Endodermal cell (in vitro differentiated cells): ENCODE results near the gene COL24A1. TPM values are rescaled to one million over a fixed set of nuclear protein-coding genes. Genes with fewer than 3 reads are reported as not detected.
"Not testable (repeated sequence)": the region's sequence is repeated elsewhere in the genome, so short reads cannot be mapped to it uniquely, and the experiment has no call there.

Experiments
- DNase-seq: peaks from one replicate; pipeline ENCODE4 v3.0.0-alpha.2; 2017
- H3K27ac ChIP-seq: 2 replicates; pipeline ENCODE4 v1.5.1; 2013; ENCODE audit warnings: mild to moderate bottlenecking, low read depth, low read length, moderate library complexity
- H3K27me3 ChIP-seq: 2 replicates; pipeline ENCODE4 v1.6.1; 2013; ENCODE audit warnings: mild to moderate bottlenecking, low read length, moderate library complexity; ENCODE audit not compliant: insufficient read depth, control insufficient read depth, poor library complexity, severe bottlenecking
- H3K36me3 ChIP-seq: 2 replicates; pipeline ENCODE4 v1.7.0; 2013; ENCODE audit warnings: mild to moderate bottlenecking, low read length, moderate library complexity; ENCODE audit not compliant: control insufficient read depth, insufficient read depth
- H3K4me1 ChIP-seq: one replicate; pipeline ENCODE4 v1.7.0; 2013; ENCODE audit warnings: low read length; ENCODE audit not compliant: control insufficient read depth, insufficient read depth
- H3K4me3 ChIP-seq: 2 replicates; pipeline ENCODE4 v1.5.1; 2013; ENCODE audit warnings: mild to moderate bottlenecking, low read length, moderate library complexity
- H3K9ac ChIP-seq: 2 replicates; pipeline ENCODE4 v1.6.1; 2013; ENCODE audit warnings: mild to moderate bottlenecking, low read length, moderate library complexity; ENCODE audit not compliant: poor library complexity, severe bottlenecking; ENCODE audit errors: extremely low read depth
- H3K9me3 ChIP-seq: 2 replicates; pipeline ENCODE4 v1.6.1; 2013; ENCODE audit warnings: mild to moderate bottlenecking, low read length, moderate library complexity; ENCODE audit not compliant: control insufficient read depth
- H3K27ac Mint-ChIP-seq: 2 replicates; pipeline ENCODE4 v1.8.0; 2020; ENCODE audit warnings: mixed read lengths
- H3K27me3 Mint-ChIP-seq: 2 replicates; pipeline ENCODE4 v1.8.0; 2021; ENCODE audit warnings: mild to moderate bottlenecking, mixed read lengths; ENCODE audit not compliant: insufficient read depth
- H3K36me3 Mint-ChIP-seq: 2 replicates; pipeline ENCODE4 v1.8.0; 2020; ENCODE audit warnings: low read depth, mixed read lengths
- H3K4me1 Mint-ChIP-seq: 2 replicates; pipeline ENCODE4 v1.8.0; 2020; ENCODE audit warnings: mixed read lengths
- H3K4me3 Mint-ChIP-seq: 2 replicates; pipeline ENCODE4 v1.8.0; 2020; ENCODE audit warnings: mild to moderate bottlenecking, moderate library complexity, mixed read lengths
- H3K9me3 Mint-ChIP-seq: 2 replicates; pipeline ENCODE4 v1.8.0; 2020; ENCODE audit warnings: mild to moderate bottlenecking, mixed read lengths
- CTCF ChIP-seq: fragments of 200-600 bp; sonication (generic); conservative IDR thresholded peaks from 2 replicates; pipeline ENCODE4 v1.5.0; 2021; ENCODE audit warnings: antibody characterized with exemption, mild to moderate bottlenecking
- WGBS, 2 experiments: methylation state at CpG; one replicate each; pipeline versions ENCODE4 v1.1.5 to v1.1.7; 2013; ENCODE audit warnings: missing lambda C conversion rate in 2 of 2, mixed read lengths in 1 of 2; ENCODE audit not compliant: insufficient coverage in 1 of 2, insufficient read length in 1 of 2; 5-methylcytosine and 5-hydroxymethylcytosine counted together
- total RNA-seq, 2 donors: library from RNA; stranded (reverse); fragmentation: NEBNext Ultra II Directional in 1 of 2; extraction: Animal tissue kit (Norgen Biotek cat#: 25700) in 1 of 2; gene quantifications; 2 replicates in 1 of 2; 3 replicates in 1 of 2; pipeline ENCODE4 v1.2.1, GENCODE V29; 2021

Gene COL24A1
- total RNA-seq, 2 donors from 2014 or later: 0.84 to 0.95 TPM

GRCh38 chr1:85838238-85838637, 318.3 kb downstream of the COL24A1 start:
- H3K27me3 Mint-ChIP-seq: no peaks in the 10 kb centered on the region
- Histone ChIP-seq H3K4me1 (no peaks in the 10 kb centered on the region), H3K27ac (no peak overlapping the region), H3K36me3 (no peaks in the 10 kb centered on the region), H3K27me3 (no peaks in the 10 kb centered on the region), H3K4me3 (no peak overlapping the region), H3K9ac (no peak overlapping the region), H3K9me3 (no peaks in the 10 kb centered on the region)
- WGBS, 2 experiments: 87 to 100% methylated on average over 1 of the region's 2 CpGs
- H3K36me3 Mint-ChIP-seq: no peaks in the 10 kb centered on the region
- no peaks in the 10 kb centered on the region for H3K9me3 Mint-ChIP-seq
- H3K27ac Mint-ChIP-seq: no peak overlapping the region
- DNase-seq: no peak
- H3K4me1 Mint-ChIP-seq: no peaks in the 10 kb centered on the region
- no peak overlapping the region for H3K4me3 Mint-ChIP-seq
- no peak for TF ChIP-seq CTCF

DNA sequence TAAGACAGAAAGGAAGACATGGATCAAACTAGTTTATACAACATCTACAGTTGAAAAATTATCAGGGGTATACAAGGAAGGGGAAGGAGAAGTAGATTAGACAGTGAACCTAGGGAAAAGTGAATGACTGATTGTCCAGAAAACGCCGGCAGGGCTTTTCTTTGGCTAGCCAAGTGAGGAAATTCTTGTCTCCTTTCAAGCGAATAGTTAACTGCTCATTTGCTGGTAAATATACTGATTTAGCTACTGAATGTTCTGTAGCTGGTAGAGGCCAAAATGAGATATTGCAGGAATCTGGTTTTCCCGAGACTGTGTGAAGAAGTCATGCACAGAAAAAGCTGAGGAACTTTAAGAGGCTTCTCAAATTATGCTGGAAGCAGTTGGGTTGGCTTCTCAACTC, 319.8 kb downstream of the COL24A1 start:
- TF ChIP-seq CTCF: no peak
- Histone ChIP-seq H3K27me3 (no peaks in the 10 kb centered on the region), H3K36me3 (no peaks in the 10 kb centered on the region), H3K4me1 (no peaks in the 10 kb centered on the region), H3K9ac (no peak overlapping the region), H3K27ac (no peak overlapping the region), H3K4me3 (no peak overlapping the region), H3K9me3 (peaks cover under 1% of the 10 kb centered on the region)
- DNase-seq: no peak
- Mint-ChIP-seq H3K9me3 (no peaks in the 10 kb centered on the region), H3K36me3 (no peaks in the 10 kb centered on the region), H3K4me1 (no peaks in the 10 kb centered on the region), H3K27ac (no peak overlapping the region), H3K27me3 (no peaks in the 10 kb centered on the region), H3K4me3 (no peak overlapping the region)
- 87 to 96% methylated on average over 4 of the region's 4 CpGs for WGBS, 2 experiments

DNA sequence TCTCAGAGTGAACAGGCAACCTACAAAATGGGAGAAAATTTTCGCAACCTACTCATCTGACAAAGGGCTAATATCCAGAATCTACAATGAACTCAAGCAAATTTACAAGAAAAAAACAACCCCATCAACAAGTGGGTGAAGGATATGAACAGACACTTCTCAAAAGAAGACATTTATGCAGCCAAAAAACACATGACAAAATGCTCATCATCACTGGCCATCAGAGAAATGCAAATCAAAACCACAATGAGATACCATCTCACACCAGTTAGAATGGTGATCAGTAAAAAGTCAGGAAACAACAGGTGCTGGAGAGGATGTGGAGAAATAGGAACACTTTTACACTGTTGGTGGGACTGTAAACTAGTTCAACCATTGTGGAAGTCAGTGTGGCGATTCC, 323.4 kb downstream of the COL24A1 start:
- not testable (repeated sequence) for H3K4me3 ChIP-seq, H3K27me3 Mint-ChIP-seq, H3K4me1 ChIP-seq, H3K27ac ChIP-seq, H3K36me3 ChIP-seq, H3K27me3 ChIP-seq, H3K36me3 Mint-ChIP-seq, H3K27ac Mint-ChIP-seq, H3K4me1 Mint-ChIP-seq, H3K9ac ChIP-seq, H3K4me3 Mint-ChIP-seq, DNase-seq
- 100% methylated on average over 1 of the region's 2 CpGs; no CpG with 5 or more reads in 1 of the 2 experiments for WGBS, 2 experiments
- peaks cover 16% of the 10 kb centered on the region for H3K9me3 Mint-ChIP-seq
- H3K9me3 ChIP-seq: peaks cover 12% of the 10 kb centered on the region

GRCh38 chr1:85830837-85831236, 325.7 kb downstream of the COL24A1 start:
- Histone ChIP-seq H3K36me3 (no peaks in the 10 kb centered on the region), H3K27me3 (no peaks in the 10 kb centered on the region), H3K9me3 (peaks cover 12% of the 10 kb centered on the region), H3K27ac (no peak overlapping the region), H3K4me3 (peak overlapping the region; percentile 56), H3K4me1 (no peaks in the 10 kb centered on the region), H3K9ac (no peak overlapping the region)
- Mint-ChIP-seq H3K4me3 (no peak overlapping the region), H3K27ac (no peak overlapping the region), H3K27me3 (no peaks in the 10 kb centered on the region), H3K9me3 (peaks cover 16% of the 10 kb centered on the region), H3K36me3 (no peaks in the 10 kb centered on the region), H3K4me1 (no peaks in the 10 kb centered on the region)
- TF ChIP-seq CTCF: no peak
- WGBS, 2 experiments: 96 to 97% methylated on average over 7 to 8 of the region's 8 CpGs
- no peak for DNase-seq
